Left ventricle myocardium inferior (tissue), 1 donor: ENCODE data around the gene PRPF40B. TPM values are rescaled to one million over a fixed set of nuclear protein-coding genes. Genes with fewer than 3 reads are reported as not detected.

Source experiments
- DNase-seq: peaks from one replicate; pipeline ENCODE4 v3.0.0-alpha.2; 2020
- H3K27ac ChIP-seq: fragments of 200-600 bp; replicated peaks from 2 replicates; pipeline ENCODE4 v1.8.0; 2021
- H3K27me3 ChIP-seq: fragments of 200-600 bp; 2 replicates; pipeline ENCODE4 v1.8.0; 2021; ENCODE audit warnings: low read depth
- H3K36me3 ChIP-seq: fragments of 200-600 bp; 2 replicates; pipeline ENCODE4 v1.8.0; 2021
- H3K4me1 ChIP-seq: fragments of 200-600 bp; 2 replicates; pipeline ENCODE4 v1.8.0; 2021
- H3K4me3 ChIP-seq: fragments of 200-600 bp; 2 replicates; pipeline ENCODE4 v1.8.0; 2021; ENCODE audit warnings: mild to moderate bottlenecking, moderate library complexity
- H3K9me3 ChIP-seq: fragments of 200-600 bp; replicated peaks from 2 replicates; pipeline ENCODE4 v1.8.0; 2021
- CTCF ChIP-seq: fragments of 200-600 bp; IDR thresholded peaks from 2 replicates; pipeline ENCODE4 v1.8.0; 2021; ENCODE audit warnings: antibody characterized with exemption, mild to moderate bottlenecking, borderline replicate concordance
- intact Hi-C: fragments of 100-400 bp; cut with micrococcal nuclease; formaldehyde crosslinking; loops from one replicate; pipeline ENCODE4 v1.11.0; 2022
- total RNA-seq: library from RNA; stranded (reverse); fragmentation: NEBNext Ultra II Directional; extraction: Animal tissue kit (Norgen Biotek cat#: 25700); gene quantifications from one replicate; pipeline ENCODE4 v1.2.1, GENCODE V29; 2021
- donor health status: DM: no; HTN: yes; CAD: no; lungs with severe emphysema.

Gene PRPF40B
- total RNA-seq, 1 donor from 2014 or later = 22.0 TPM

DNA sequence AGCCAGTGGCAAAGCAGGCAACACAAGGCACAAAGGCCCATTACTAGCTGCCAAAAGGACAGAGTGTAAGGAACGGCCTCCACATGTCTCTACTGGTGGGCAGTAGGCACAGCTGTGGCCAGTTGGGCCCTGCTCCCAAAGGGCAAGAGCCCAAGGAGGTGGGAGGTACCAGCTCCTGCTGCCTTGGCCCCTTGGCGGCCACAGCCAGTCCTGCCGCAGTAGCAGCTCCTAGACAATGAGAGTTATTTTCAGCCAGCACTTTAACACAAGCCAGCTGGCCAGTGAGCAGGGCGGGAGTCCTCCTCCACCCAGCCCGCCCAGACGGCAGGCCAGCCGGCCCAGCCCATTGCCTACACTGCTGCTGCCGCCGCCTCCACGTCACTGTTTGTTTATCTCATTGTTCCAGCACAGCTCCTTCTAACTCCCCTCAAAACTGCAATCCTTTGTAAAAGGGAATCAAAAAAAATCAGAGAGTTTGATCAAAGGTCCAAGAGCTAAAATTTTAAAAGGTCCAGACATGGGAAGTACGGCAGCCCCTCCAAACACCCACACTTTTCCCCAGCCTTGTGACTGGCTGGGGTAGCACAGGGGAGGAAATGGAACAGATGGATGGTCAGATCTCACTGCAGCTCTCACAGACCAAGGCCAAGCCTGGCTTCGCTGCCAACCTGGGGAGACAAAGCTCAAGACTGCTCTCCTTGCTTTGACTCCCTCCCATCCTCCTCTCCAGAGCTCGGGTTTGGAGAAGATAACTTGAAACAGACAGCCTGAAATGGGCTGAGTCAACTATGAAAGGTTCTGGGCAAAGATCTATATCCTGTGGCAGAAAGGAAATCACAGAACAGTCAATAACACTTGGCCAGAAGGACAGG, 50.3 kb downstream of the PRPF40B start:
- Histone ChIP-seq H3K4me3 (peak overlapping the region; percentile 24), H3K36me3 (no peaks in the 10 kb centered on the region), H3K9me3 (no peaks in the 10 kb centered on the region), H3K27me3 (no peaks in the 10 kb centered on the region), H3K4me1 (peaks cover 76% of the 10 kb centered on the region), H3K27ac (peak overlapping the region; percentile 90)
- intact Hi-C loops = no loop called here
- peak; percentile 92 for DNase-seq
- TF ChIP-seq CTCF = peak; percentile 76

GRCh38 chr12:49674318-49674981, 51.1 kb downstream of the PRPF40B start:
- Histone ChIP-seq H3K27me3 (no peaks in the 10 kb centered on the region), H3K9me3 (no peaks in the 10 kb centered on the region), H3K4me1 (peaks cover 76% of the 10 kb centered on the region), H3K4me3 (peak overlapping the region; percentile 24), H3K27ac (peak overlapping the region; percentile 90), H3K36me3 (no peaks in the 10 kb centered on the region)
- no peak for DNase-seq
- no peak for TF ChIP-seq CTCF
- intact Hi-C loops = no loop called here

DNA sequence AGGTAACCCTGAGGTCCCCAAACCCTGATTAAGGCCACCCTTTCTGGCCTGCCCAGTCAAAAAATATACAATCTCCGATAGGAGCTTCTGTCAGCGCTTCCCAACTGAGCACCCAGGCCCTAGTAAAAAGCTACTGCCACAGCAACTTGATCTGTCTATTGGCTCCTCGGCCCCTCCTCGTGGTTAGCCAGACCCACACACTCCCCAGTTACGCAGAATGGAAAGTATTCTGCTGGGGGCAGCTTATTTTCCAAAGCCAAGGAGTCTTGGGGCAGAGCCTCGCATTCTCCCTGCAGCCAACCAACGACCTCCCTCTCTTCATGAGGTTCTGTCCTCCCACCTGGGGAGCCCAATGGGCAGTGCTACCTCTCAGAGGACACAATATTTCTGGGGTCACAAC, 51.8 kb downstream of the PRPF40B start:
- DNase-seq = no peak
- peaks cover 70% of the 10 kb centered on the region for H3K4me1 ChIP-seq
- H3K4me3 ChIP-seq = no peak overlapping the region
- H3K27me3 ChIP-seq = no peaks in the 10 kb centered on the region
- intact Hi-C loops = no loop called here
- no peak for TF ChIP-seq CTCF
- no peaks in the 10 kb centered on the region for H3K36me3 ChIP-seq
- H3K9me3 ChIP-seq = no peaks in the 10 kb centered on the region
- H3K27ac ChIP-seq = peak overlapping the region; percentile 90

DNA sequence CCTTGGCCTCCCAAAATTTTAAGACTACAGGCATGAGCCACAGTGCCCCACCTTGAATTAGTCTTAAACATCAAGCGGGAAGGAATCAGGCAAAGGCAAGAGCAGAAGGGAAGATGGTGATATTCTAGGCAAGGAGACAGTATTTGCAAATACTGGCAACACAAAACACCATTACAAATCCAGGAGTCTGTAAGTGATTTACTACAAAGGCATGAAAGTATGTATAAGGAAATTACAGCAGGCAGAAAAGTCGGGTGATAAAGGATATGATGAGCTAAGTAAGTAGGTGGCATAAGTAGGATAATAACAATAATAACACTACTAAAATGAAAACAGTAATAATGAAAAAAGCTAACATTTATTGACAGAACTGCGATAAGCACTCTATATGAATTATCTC, 55.4 kb downstream of the PRPF40B start:
- intact Hi-C loops = no loop called here
- peaks cover 39% of the 10 kb centered on the region for H3K4me1 ChIP-seq
- H3K4me3 ChIP-seq = no peak overlapping the region

GRCh38 chr12:49680075-49680474, 56.7 kb downstream of the PRPF40B start:
- TF ChIP-seq CTCF = no peak
- H3K4me1 ChIP-seq = peaks cover 39% of the 10 kb centered on the region
- no peaks in the 10 kb centered on the region for H3K9me3 ChIP-seq
- no peaks in the 10 kb centered on the region for H3K36me3 ChIP-seq
- intact Hi-C loops = no loop called here
- H3K27ac ChIP-seq = no peak overlapping the region
- no peak for DNase-seq
- H3K4me3 ChIP-seq = no peak overlapping the region
- H3K27me3 ChIP-seq = no peaks in the 10 kb centered on the region

More for the DNA sequence above, 55.4 kb downstream of the PRPF40B start:
- no peak for DNase-seq
- no peaks in the 10 kb centered on the region for H3K36me3 ChIP-seq
- no peak for TF ChIP-seq CTCF
- no peaks in the 10 kb centered on the region for H3K9me3 ChIP-seq
- no peak overlapping the region for H3K27ac ChIP-seq
- H3K27me3 ChIP-seq = no peaks in the 10 kb centered on the region
